ENCODE data around the gene LAMTOR4.

DNA sequence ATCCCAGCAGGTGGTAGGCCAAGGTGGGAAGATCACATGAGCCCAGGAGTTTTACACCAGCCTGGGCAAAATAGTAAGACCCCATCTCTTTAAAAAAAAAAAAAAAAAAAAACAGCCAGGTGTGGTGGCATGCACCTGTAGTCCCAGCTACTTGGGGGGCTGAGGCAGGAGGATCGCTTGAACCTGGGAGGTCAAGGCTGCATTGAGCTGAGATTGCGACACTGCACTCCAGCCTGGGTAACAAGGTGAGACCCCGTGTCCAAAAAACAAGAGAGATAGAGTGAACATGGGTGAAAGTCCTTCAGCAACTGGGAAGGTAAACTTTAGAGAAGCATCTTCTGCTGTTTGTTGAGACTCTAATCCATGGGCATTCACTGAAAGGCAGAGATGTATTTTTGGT lies 6.3 kb upstream of the LAMTOR4 start:
- TF ChIP-seq, protein P1, sequence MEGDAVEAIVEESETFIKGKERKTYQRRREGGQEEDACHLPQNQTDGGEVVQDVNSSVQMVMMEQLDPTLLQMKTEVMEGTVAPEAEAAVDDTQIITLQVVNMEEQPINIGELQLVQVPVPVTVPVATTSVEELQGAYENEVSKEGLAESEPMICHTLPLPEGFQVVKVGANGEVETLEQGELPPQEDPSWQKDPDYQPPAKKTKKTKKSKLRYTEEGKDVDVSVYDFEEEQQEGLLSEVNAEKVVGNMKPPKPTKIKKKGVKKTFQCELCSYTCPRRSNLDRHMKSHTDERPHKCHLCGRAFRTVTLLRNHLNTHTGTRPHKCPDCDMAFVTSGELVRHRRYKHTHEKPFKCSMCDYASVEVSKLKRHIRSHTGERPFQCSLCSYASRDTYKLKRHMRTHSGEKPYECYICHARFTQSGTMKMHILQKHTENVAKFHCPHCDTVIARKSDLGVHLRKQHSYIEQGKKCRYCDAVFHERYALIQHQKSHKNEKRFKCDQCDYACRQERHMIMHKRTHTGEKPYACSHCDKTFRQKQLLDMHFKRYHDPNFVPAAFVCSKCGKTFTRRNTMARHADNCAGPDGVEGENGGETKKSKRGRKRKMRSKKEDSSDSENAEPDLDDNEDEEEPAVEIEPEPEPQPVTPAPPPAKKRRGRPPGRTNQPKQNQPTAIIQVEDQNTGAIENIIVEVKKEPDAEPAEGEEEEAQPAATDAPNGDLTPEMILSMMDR (IDR thresholded peaks at IDR 0.05; ENCODE audit: low read depth, low read length, poor library complexity, severe bottlenecking), result no peak
- TF ChIP-seq EZH2phosphoT487 (IDR thresholded peaks at IDR 0.05; ENCODE audit: borderline replicate concordance, low read length), result no peak
